Lower leg skin (tissue), 4 donors: Measurements from ENCODE around the gene UACA. TPM values are rescaled to one million over a fixed set of nuclear protein-coding genes. Genes with fewer than 3 reads are reported as not detected.
A peak's percentile ranks its signal among the peaks of the same experiment; 100 is the strongest.
"Not testable (repeated sequence)": the region's sequence is repeated elsewhere in the genome, so short reads cannot be mapped to it uniquely, and the experiment has no call there.

Source experiments
- DNase-seq, 2 donors: peaks; one replicate each; pipeline ENCODE4 v3.0.0-alpha.2; 2019; ENCODE audit warnings: low spot score in 2 of 2
- H3K4me3 ChIP-seq: fragments of 200-600 bp; sonication (generic); 2 replicates; pipeline ENCODE4 v1.5.1; 2017; ENCODE audit warnings: mild to moderate bottlenecking, low read depth; ENCODE audit not compliant: poor library complexity, severe bottlenecking
- POLR2A ChIP-seq, 2 donors: fragments of 450-650 bp; IDR thresholded peaks; one replicate each; pipeline ENCODE4 v1.6.1; 2016 to 2017; ENCODE audit warnings: antibody characterized with exemption in 2 of 2, mild to moderate bottlenecking in 1 of 2, moderate library complexity in 1 of 2
- WGBS, 2 donors: methylation state at CpG; one replicate each; pipeline ENCODE4 v1.1.5; 2018; 5-methylcytosine and 5-hydroxymethylcytosine counted together
- intact Hi-C: fragments of 100-400 bp; cut with DNase I; formaldehyde crosslinking; loops from one replicate; pipeline ENCODE4 v1.15.0; 2023; ENCODE audit warnings: low total_unique reads
- total RNA-seq, 4 donors: library from RNA; depleted of rRNA; stranded (reverse); fragments of >200 nt; gene quantifications; one replicate each; pipeline ENCODE4 v1.1.0, GENCODE V29; 2016
- TF ChIP-seq, protein P1 (sequence below), 3 donors: fragments of 450-650 bp; IDR thresholded peaks; one replicate each; pipeline ENCODE4 v1.5.1; 2016; ENCODE audit warnings: antibody characterized with exemption in 3 of 3, mild to moderate bottlenecking in 3 of 3, moderate library complexity in 2 of 3

Gene UACA
- total RNA-seq, 4 donors from 2014 or later, result 37.8 to 47.3 (median 42.1) TPM

GRCh38 chr15:70617076-70617910 is 146.1 kb downstream of the UACA start:
- TF ChIP-seq, protein P1, sequence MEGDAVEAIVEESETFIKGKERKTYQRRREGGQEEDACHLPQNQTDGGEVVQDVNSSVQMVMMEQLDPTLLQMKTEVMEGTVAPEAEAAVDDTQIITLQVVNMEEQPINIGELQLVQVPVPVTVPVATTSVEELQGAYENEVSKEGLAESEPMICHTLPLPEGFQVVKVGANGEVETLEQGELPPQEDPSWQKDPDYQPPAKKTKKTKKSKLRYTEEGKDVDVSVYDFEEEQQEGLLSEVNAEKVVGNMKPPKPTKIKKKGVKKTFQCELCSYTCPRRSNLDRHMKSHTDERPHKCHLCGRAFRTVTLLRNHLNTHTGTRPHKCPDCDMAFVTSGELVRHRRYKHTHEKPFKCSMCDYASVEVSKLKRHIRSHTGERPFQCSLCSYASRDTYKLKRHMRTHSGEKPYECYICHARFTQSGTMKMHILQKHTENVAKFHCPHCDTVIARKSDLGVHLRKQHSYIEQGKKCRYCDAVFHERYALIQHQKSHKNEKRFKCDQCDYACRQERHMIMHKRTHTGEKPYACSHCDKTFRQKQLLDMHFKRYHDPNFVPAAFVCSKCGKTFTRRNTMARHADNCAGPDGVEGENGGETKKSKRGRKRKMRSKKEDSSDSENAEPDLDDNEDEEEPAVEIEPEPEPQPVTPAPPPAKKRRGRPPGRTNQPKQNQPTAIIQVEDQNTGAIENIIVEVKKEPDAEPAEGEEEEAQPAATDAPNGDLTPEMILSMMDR (IDR thresholded peaks at IDR 0.05), result peak in 1 of 3 donors; percentile 97
- TF ChIP-seq POLR2A (IDR thresholded peaks at IDR 0.05), result no peak
- intact Hi-C loops, result no loop called here
- DNase-seq, result no peak
- 85% methylated on average over 4 of the region's 4 CpGs for WGBS, 2 donors
- H3K4me3 ChIP-seq, result no peak overlapping the region

GRCh38 chr15:70616311-70616756 is 147.0 kb downstream of the UACA start:
- DNase-seq, intact Hi-C loops, H3K4me3 ChIP-seq: not testable (repeated sequence)
- WGBS, 2 donors, result 56 to 58% methylated on average over 2 of the region's 2 CpGs

DNA sequence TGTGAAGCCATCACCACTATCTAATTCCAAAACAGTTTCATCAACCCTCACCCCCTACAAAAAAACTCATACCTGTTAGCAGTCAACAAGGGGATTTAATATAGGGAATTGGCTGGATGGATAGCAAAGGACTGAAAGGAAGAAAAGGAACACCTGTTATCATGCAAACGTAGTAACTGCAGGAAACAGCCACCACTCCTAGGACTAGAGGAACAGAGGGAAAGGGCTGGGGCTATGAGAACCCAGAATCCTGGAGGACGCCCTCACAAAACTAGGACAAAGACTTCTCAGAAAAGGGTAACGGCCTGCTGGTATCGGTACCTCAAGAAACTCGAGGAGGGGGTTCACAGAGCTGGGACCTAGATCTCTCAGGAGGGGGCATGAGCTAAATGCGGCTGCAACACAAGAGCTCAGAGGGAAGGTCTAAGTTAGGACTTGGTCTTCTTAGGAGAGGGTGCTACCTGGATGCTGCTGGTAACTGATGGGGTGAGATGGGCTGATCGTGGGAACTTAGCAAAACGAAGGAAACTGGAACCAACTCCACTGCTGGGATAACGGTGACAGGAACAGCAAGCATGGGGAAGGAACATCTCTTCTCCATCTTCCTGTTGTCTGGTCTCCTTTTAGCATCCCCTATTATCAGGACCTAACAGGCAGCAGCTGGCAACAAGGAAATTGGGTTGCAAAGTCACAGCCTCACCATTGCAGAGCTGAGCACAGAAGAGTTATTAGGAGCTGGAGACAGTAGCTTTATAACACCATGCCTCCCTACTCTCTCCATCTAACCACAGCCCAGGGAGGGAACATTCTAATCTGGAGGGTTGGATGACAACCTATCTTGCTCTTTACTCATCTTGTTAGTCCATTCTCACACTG is 147.7 kb downstream of the UACA start:
- 93% methylated on average over 9 of the region's 9 CpGs for WGBS, 2 donors
- intact Hi-C loops, result no loop called here
- no peak overlapping the region for H3K4me3 ChIP-seq
- no peak for DNase-seq
- no peak for TF ChIP-seq POLR2A (IDR thresholded peaks at IDR 0.05)
- TF ChIP-seq, protein P1 (IDR thresholded peaks at IDR 0.05), result no peak

DNA sequence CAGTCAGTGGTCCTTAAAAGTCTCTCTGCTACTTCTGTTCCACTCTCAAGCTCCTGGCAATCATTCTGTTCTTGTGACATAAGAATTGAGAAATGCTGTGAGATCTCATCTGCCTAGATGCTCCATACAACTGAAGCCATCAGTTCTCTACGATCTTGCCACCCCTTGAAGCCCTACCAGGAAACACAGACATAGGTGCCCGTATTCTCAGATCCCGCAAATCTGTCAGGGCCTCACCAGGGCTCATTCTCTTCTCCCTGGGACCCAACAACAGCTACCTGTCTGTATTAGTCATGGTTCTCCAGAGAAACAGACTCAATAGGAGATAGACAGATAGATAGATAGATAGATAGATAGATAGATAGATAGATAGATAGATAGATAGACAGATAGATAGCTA is 149.1 kb downstream of the UACA start:
- TF ChIP-seq, protein P1 (IDR thresholded peaks at IDR 0.05), result no peak
- TF ChIP-seq POLR2A (IDR thresholded peaks at IDR 0.05), result no peak
- WGBS, 2 donors, result 93 to 99% methylated on average over 3 of the region's 3 CpGs

GRCh38 chr15:70613271-70613670 is 150.1 kb downstream of the UACA start:
- intact Hi-C loops, result no loop called here
- TF ChIP-seq, protein P1 (IDR thresholded peaks at IDR 0.05), result no peak
- no peak for TF ChIP-seq POLR2A (IDR thresholded peaks at IDR 0.05)
- H3K4me3 ChIP-seq, result no peak overlapping the region
- 81 to 89% methylated on average over 2 of the region's 2 CpGs for WGBS, 2 donors
- no peak for DNase-seq

More for the DNA sequence above, 149.1 kb downstream of the UACA start:
- no peak overlapping the region for H3K4me3 ChIP-seq
- no peak for DNase-seq
- intact Hi-C loops, result no loop called here

DNA sequence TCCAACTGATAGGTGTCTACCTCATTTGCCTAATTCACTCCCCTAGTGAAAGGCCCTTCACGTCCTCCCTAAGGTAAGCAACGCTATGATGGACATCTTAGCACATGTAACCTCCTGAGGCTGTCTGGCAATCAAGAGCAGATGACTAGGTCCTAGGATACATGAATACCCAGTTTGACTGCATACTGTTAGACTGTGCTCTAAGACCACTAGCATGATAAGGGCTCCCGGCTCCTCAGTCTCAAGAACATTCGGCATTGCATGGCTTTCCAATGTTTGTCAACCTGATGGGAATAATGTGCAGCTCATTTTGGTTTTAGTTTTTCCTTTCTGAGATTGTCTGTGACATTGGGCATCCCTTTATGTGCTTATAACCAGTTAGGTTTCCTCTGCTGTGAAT is 152.1 kb downstream of the UACA start:
- no peak for DNase-seq
- WGBS, 2 donors, result 94 to 97% methylated on average over 4 of the region's 4 CpGs
- H3K4me3 ChIP-seq, result no peak overlapping the region
- intact Hi-C loops, result no loop called here
- TF ChIP-seq, protein P1 (IDR thresholded peaks at IDR 0.05), result no peak
- TF ChIP-seq POLR2A (IDR thresholded peaks at IDR 0.05), result no peak
